A673 (cell line): ENCODE results near the gene SSNA1. TPM values are rescaled to one million over a fixed set of nuclear protein-coding genes. Genes with fewer than 3 reads are reported as not detected.

Experiments used
- BruUV-seq: library from RNA; stranded (reverse); fragments of 400-500 nt; replicated peaks from 2 replicates; lab custom pipeline; 2021; lab: Mats Ljungman, UMichigan
- CTCF ChIA-PET: fragments of 300-600 bp; sonication (Branson Sonifier 250); formaldehyde crosslinking; loops from one replicate; lab custom pipeline; 2022; ENCODE audit warnings: antibody characterized with exemption; lab: Charles Lee
- POLR2A ChIA-PET: fragments of 300-600 bp; sonication (Branson Sonifier 250); formaldehyde crosslinking; loops from one replicate; lab custom pipeline; 2022; ENCODE audit warnings: antibody characterized with exemption; ENCODE audit not compliant: low non-redundant PET; lab: Charles Lee
- DNase-seq: peaks from one replicate; pipeline ENCODE4 v3.0.0-alpha.2; 2015; ENCODE audit warnings: low spot score
- H3K27ac ChIP-seq: fragments of 200-600 bp; sonication (generic); 2 replicates; pipeline ENCODE4 v1.5.1; 2016; ENCODE audit warnings: mixed run types, low read depth, mild to moderate bottlenecking, mixed read lengths, antibody characterized with exemption, low read length; ENCODE audit not compliant: poor library complexity, severe bottlenecking
- H3K27me3 ChIP-seq: fragments of 200-600 bp; sonication (generic); replicated peaks from 2 replicates; pipeline ENCODE4 v1.6.1; 2017; ENCODE audit warnings: mixed run types, low read depth, mild to moderate bottlenecking, mixed read lengths, antibody characterized with exemption, low read length; ENCODE audit not compliant: insufficient read depth, poor library complexity
- H3K36me3 ChIP-seq: fragments of 200-600 bp; sonication (generic); 2 replicates; pipeline ENCODE4 v1.6.1; 2016; ENCODE audit warnings: mixed run types, mild to moderate bottlenecking, mixed read lengths, antibody characterized with exemption, low read length; ENCODE audit not compliant: insufficient read depth, poor library complexity, severe bottlenecking
- H3K4me1 ChIP-seq: fragments of 200-600 bp; sonication (generic); 2 replicates; pipeline ENCODE4 v1.6.1; 2017; ENCODE audit warnings: mixed run types, mild to moderate bottlenecking, mixed read lengths, antibody characterized with exemption, low read length; ENCODE audit not compliant: insufficient read depth, poor library complexity, severe bottlenecking
- H3K4me3 ChIP-seq: fragments of 200-600 bp; sonication (generic); 2 replicates; pipeline ENCODE4 v1.5.1; 2016; ENCODE audit warnings: low read depth, mixed run types, mild to moderate bottlenecking, mixed read lengths, low read length; ENCODE audit not compliant: poor library complexity, severe bottlenecking
- H3K9me3 ChIP-seq: fragments of 200-600 bp; sonication (generic); 2 replicates; pipeline ENCODE4 v1.6.1; 2016; ENCODE audit warnings: mixed run types, low read depth, mild to moderate bottlenecking, mixed read lengths, antibody characterized with exemption, low read length; ENCODE audit not compliant: poor library complexity, severe bottlenecking
- CTCF ChIP-seq: fragments of 300-800, 200-600 bp; sonication (generic); conservative IDR thresholded peaks from 2 replicates; pipeline ENCODE4 v1.5.1; 2017; ENCODE audit warnings: low read depth, mild to moderate bottlenecking, antibody characterized with exemption, low read length, moderate library complexity, mixed read lengths
- EZH2 ChIP-seq: fragments of 200-600 bp; sonication (generic); IDR thresholded peaks from 2 replicates; pipeline ENCODE4 v1.6.1; 2017; ENCODE audit warnings: borderline replicate concordance, low read depth, mild to moderate bottlenecking, mixed read lengths, antibody characterized with exemption, low read length; ENCODE audit not compliant: poor library complexity, severe bottlenecking
- intact Hi-C: fragments of 100-400 bp; cut with micrococcal nuclease; formaldehyde crosslinking; loops from one replicate; pipeline ENCODE4 v1.10.0; 2022; ENCODE audit not compliant: unreplicated experiment
- total RNA-seq: library from RNA; stranded (reverse); gene quantifications from 2 replicates; pipeline ENCODE4 v1.2.3, GENCODE V29; 2021

Gene SSNA1
- total RNA-seq, 1 experiment from 2014 or later: 87.3 TPM

- no peak for DNase-seq
- POLR2A ChIA-PET: interaction anchor here (0.7 kb wide), 1 partner anchor 126 kb away, joined by 3 read pairs; no protein-coding TSS in a partner anchor
- intact Hi-C loops: no loop called here
- TF ChIP-seq EZH2 (no peak), CTCF (no peak)
- H3K4me3 ChIP-seq: no peak overlapping the region
- CTCF ChIA-PET: no interaction called here
- H3K27me3 ChIP-seq: no peaks in the 10 kb centered on the region
- H3K9me3 ChIP-seq: no peaks in the 10 kb centered on the region
- H3K27ac ChIP-seq: no peak overlapping the region
- BruUV-seq: no TSS peak
- H3K4me1 ChIP-seq: peaks cover 5% of the 10 kb centered on the region
- peaks cover 2% of the 10 kb centered on the region for H3K36me3 ChIP-seq
These were observed 3.9 kb downstream of the SSNA1 start for GRCh38 chr9:137192448-137192780.

GRCh38 chr9:137192859-137193258 is 4.4 kb downstream of the SSNA1 start:
- POLR2A ChIA-PET: no interaction called here
- intact Hi-C loops: no loop called here
- TF ChIP-seq CTCF: no peak
- no peak for TF ChIP-seq EZH2
- BruUV-seq: no TSS peak
- H3K27me3 ChIP-seq: no peaks in the 10 kb centered on the region
- DNase-seq: no peak
- H3K27ac ChIP-seq: no peak overlapping the region
- no peaks in the 10 kb centered on the region for H3K9me3 ChIP-seq
- peaks cover 4% of the 10 kb centered on the region for H3K4me1 ChIP-seq
- H3K36me3 ChIP-seq: peaks cover 2% of the 10 kb centered on the region
- CTCF ChIA-PET: no interaction called here
- H3K4me3 ChIP-seq: no peak overlapping the region

GRCh38 chr9:137193771-137194170 is 5.3 kb downstream of the SSNA1 start:
- Histone ChIP-seq H3K4me3 (no peak overlapping the region), H3K9me3 (no peaks in the 10 kb centered on the region), H3K36me3 (peaks cover 2% of the 10 kb centered on the region), H3K4me1 (peaks cover 6% of the 10 kb centered on the region), H3K27me3 (no peaks in the 10 kb centered on the region), H3K27ac (no peak overlapping the region)
- ChIA-PET POLR2A (no interaction called here), CTCF (no interaction called here)
- TF ChIP-seq CTCF: no peak
- TF ChIP-seq EZH2: no peak
- no TSS peak for BruUV-seq
- intact Hi-C loops: no loop called here
- no peak for DNase-seq
